Measurements from ENCODE around the gene DNER.
"Not testable (repeated sequence)": the region's sequence is repeated elsewhere in the genome, so short reads cannot be mapped to it uniquely, and the experiment has no call there.

Gene DNER

GRCh38 chr2:229714080-229714735 lies at the start of gene DNER:
Gene DNER (minus strand): TSS chr2:229714555. CDS start chr2:229714423, 132 bp downstream.
- peak; percentile 81 for DNase-seq

- DNase-seq: no peak
Measured at GRCh38 chr2:229761663-229762062, 47.3 kb upstream of the DNER start.

- not testable (repeated sequence) for DNase-seq
Measured at GRCh38 chr2:229757462-229757861, 43.1 kb upstream of the DNER start.

- DNase-seq: no peak
Measured at GRCh38 chr2:229752970-229753729, 38.8 kb upstream of the DNER start.

- DNase-seq: no peak
Measured at GRCh38 chr2:229749779-229750178, 35.4 kb upstream of the DNER start.

- DNase-seq: no peak
Measured at GRCh38 chr2:229748950-229749349, 34.6 kb upstream of the DNER start.

- not testable (repeated sequence) for DNase-seq
Measured at GRCh38 chr2:229742691-229743090, 28.3 kb upstream of the DNER start.

GRCh38 chr2:229740279-229740678 lies 25.9 kb upstream of the DNER start:
- no peak for DNase-seq

GRCh38 chr2:229738024-229738625 lies 23.8 kb upstream of the DNER start:
- no peak for DNase-seq

- no peak for DNase-seq
Measured at GRCh38 chr2:229734410-229734809, 20.1 kb upstream of the DNER start.

GRCh38 chr2:229733611-229734245 lies 19.4 kb upstream of the DNER start:
- no peak for DNase-seq

GRCh38 chr2:229732897-229733296 lies 18.5 kb upstream of the DNER start:
- DNase-seq: no peak

- DNase-seq: no peak
Measured at GRCh38 chr2:229731916-229732315, 17.6 kb upstream of the DNER start.

- no peak for DNase-seq
Measured at GRCh38 chr2:229731363-229731762, 17.0 kb upstream of the DNER start.

- no peak for DNase-seq
Measured at GRCh38 chr2:229728370-229728769, 14.0 kb upstream of the DNER start.

GRCh38 chr2:229726643-229727042 lies 12.3 kb upstream of the DNER start:
- no peak for DNase-seq

GRCh38 chr2:229725716-229726574 lies 11.6 kb upstream of the DNER start:
- DNase-seq: no peak

GRCh38 chr2:229723192-229723591 lies 8.8 kb upstream of the DNER start:
- not testable (repeated sequence) for DNase-seq

- no peak for DNase-seq
Measured at GRCh38 chr2:229719926-229720647, 5.7 kb upstream of the DNER start.

GRCh38 chr2:229718057-229718456 lies 3.7 kb upstream of the DNER start:
- DNase-seq: no peak

- DNase-seq: no peak
Measured at GRCh38 chr2:229715895-229716507, 1.6 kb upstream of the DNER start.

Data from activated effector memory CD4-positive, alpha-beta T cell treated with anti-CD3 and anti-CD28 coated beads, Interleukin-2, amount 50 U/mL, for 16 hours (primary cell).